ENCODE data around the gene ZFP36L1.

ZFP36L1 gene

GRCh38 chr14:68792979-68793733 lies at the start of gene ZFP36L1:
TSS of gene ZFP36L1 (minus strand) at chr14:68793067. CDS start at chr14:68792938, 129 bp downstream.
- peak; percentile 76 to 92 (median 91) for DNase-seq (ENCODE audit: low read depth in 3 of 3, low spot score in 1 of 3)

- DNase-seq (ENCODE audit: low read depth in 3 of 3, low spot score in 1 of 3) = no peak
These were observed 49.4 kb upstream of the ZFP36L1 start for GRCh38 chr14:68842298-68842697.

- DNase-seq (ENCODE audit: low read depth in 3 of 3, low spot score in 1 of 3) = no peak
These were observed 48.3 kb upstream of the ZFP36L1 start for GRCh38 chr14:68841016-68841809.

- no peak for DNase-seq (ENCODE audit: low read depth in 3 of 3, low spot score in 1 of 3)
These were observed 47.6 kb upstream of the ZFP36L1 start for GRCh38 chr14:68840454-68840853.

- no peak for DNase-seq (ENCODE audit: low read depth in 3 of 3, low spot score in 1 of 3)
These were observed 43.2 kb upstream of the ZFP36L1 start for GRCh38 chr14:68836082-68836481.

GRCh38 chr14:68834816-68835215 lies 41.9 kb upstream of the ZFP36L1 start:
- DNase-seq (ENCODE audit: low read depth in 3 of 3, low spot score in 1 of 3) = no peak

- no peak for DNase-seq (ENCODE audit: low read depth in 3 of 3, low spot score in 1 of 3)
These were observed 35.8 kb upstream of the ZFP36L1 start for GRCh38 chr14:68828698-68829097.

- no peak for DNase-seq (ENCODE audit: low read depth in 3 of 3, low spot score in 1 of 3)
These were observed 32.9 kb upstream of the ZFP36L1 start for GRCh38 chr14:68825729-68826128.

- DNase-seq (ENCODE audit: low read depth in 3 of 3, low spot score in 1 of 3) = no peak
These were observed 31.9 kb upstream of the ZFP36L1 start for GRCh38 chr14:68824517-68825347.

GRCh38 chr14:68824207-68824516 lies 31.3 kb upstream of the ZFP36L1 start:
- DNase-seq (ENCODE audit: low read depth in 3 of 3, low spot score in 1 of 3) = no peak

- DNase-seq (ENCODE audit: low read depth in 3 of 3, low spot score in 1 of 3) = no peak
These were observed 30.8 kb upstream of the ZFP36L1 start for GRCh38 chr14:68823434-68824206.

- no peak for DNase-seq (ENCODE audit: low read depth in 3 of 3, low spot score in 1 of 3)
These were observed 30.1 kb upstream of the ZFP36L1 start for GRCh38 chr14:68822926-68823325.

- DNase-seq (ENCODE audit: low read depth in 3 of 3, low spot score in 1 of 3) = no peak
These were observed 29.3 kb upstream of the ZFP36L1 start for GRCh38 chr14:68822132-68822651.

- no peak for DNase-seq (ENCODE audit: low read depth in 3 of 3, low spot score in 1 of 3)
These were observed 28.3 kb upstream of the ZFP36L1 start for GRCh38 chr14:68820999-68821683.

- DNase-seq (ENCODE audit: low read depth in 3 of 3, low spot score in 1 of 3) = no peak
These were observed 27.7 kb upstream of the ZFP36L1 start for GRCh38 chr14:68820536-68820935.

GRCh38 chr14:68820119-68820518 lies 27.3 kb upstream of the ZFP36L1 start:
- no peak for DNase-seq (ENCODE audit: low read depth in 3 of 3, low spot score in 1 of 3)

- DNase-seq (ENCODE audit: low read depth in 3 of 3, low spot score in 1 of 3) = no peak
These were observed 26.4 kb upstream of the ZFP36L1 start for GRCh38 chr14:68819260-68819691.

- no peak for DNase-seq (ENCODE audit: low read depth in 3 of 3, low spot score in 1 of 3)
These were observed 24.8 kb upstream of the ZFP36L1 start for GRCh38 chr14:68817506-68818212.

- no peak for DNase-seq (ENCODE audit: low read depth in 3 of 3, low spot score in 1 of 3)
These were observed 24.1 kb upstream of the ZFP36L1 start for GRCh38 chr14:68816943-68817430.
